ENCODE data around the gene C1QB. TPM values are rescaled to one million over a fixed set of nuclear protein-coding genes. Genes with fewer than 3 reads are reported as not detected.

The C1QB gene
- total RNA-seq, 2 experiments from 2014 or later, result not detected

DNA sequence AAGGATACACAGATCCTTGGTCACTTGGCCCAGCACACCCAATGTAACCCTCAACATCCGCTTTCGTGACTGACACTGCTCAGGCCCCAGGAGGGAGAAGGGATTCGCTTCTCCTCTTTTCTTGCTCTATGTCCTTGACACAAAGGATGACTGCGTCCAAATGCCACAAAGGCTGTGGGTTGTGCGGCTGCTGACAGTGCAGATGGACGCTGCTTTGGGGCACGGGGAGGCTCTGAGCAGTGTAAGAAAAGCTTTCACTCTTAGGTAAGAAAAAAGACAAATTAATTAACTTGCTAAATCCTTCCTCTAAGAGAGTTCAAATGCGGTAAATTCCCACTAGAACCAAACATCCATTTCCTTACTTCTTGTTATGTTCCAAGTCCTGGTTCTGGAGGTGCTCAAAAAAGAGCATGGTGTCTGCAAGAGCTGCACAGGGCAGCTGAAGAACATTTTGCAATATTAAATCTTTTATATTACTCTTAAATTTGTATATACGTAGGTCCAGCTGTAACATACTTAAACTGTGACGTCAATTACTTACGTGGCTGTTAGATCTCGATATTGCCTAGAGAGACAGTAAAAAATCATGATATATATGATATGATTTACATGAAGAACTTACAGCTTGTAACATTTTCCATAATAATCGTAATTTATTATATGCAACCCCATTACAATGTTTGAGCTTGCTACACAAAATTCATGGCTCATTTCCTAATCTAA lies 38.2 kb downstream of the C1QB start:
- H3K27ac ChIP-seq (ENCODE audit: low read depth in 1 of 2, low read length in 2 of 2), result no peak overlapping the region
- peaks cover 26% of the 10 kb centered on the region for H3K27me3 Mint-ChIP-seq
- H3K4me3 ChIP-seq (ENCODE audit: low read length), result no peak overlapping the region
- intact Hi-C loops (cut with DNase I, micrococcal nuclease), result no loop called here
- no peaks in the 10 kb centered on the region for H3K4me1 Mint-ChIP-seq (ENCODE audit: low read depth)
- no peak overlapping the region for H3K4me3 Mint-ChIP-seq
- no peaks in the 10 kb centered on the region for H3K36me3 Mint-ChIP-seq (ENCODE audit: low read depth)
- ChIA-PET CTCF (interaction anchor here (1.4 kb wide), 1 partner anchor 14 kb away, joined by 4 read pairs; no protein-coding TSS in a partner anchor), POLR2A (no interaction called here)
- no peaks in the 10 kb centered on the region for H3K9me3 Mint-ChIP-seq
- TF ChIP-seq, protein P1, sequence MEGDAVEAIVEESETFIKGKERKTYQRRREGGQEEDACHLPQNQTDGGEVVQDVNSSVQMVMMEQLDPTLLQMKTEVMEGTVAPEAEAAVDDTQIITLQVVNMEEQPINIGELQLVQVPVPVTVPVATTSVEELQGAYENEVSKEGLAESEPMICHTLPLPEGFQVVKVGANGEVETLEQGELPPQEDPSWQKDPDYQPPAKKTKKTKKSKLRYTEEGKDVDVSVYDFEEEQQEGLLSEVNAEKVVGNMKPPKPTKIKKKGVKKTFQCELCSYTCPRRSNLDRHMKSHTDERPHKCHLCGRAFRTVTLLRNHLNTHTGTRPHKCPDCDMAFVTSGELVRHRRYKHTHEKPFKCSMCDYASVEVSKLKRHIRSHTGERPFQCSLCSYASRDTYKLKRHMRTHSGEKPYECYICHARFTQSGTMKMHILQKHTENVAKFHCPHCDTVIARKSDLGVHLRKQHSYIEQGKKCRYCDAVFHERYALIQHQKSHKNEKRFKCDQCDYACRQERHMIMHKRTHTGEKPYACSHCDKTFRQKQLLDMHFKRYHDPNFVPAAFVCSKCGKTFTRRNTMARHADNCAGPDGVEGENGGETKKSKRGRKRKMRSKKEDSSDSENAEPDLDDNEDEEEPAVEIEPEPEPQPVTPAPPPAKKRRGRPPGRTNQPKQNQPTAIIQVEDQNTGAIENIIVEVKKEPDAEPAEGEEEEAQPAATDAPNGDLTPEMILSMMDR (IDR thresholded peaks at IDR 0.05), result no peak
- no peaks in the 10 kb centered on the region for H3K36me3 ChIP-seq (ENCODE audit: insufficient read depth, low read length)
- no peaks in the 10 kb centered on the region for H3K4me1 ChIP-seq (ENCODE audit: insufficient read depth, low read length)
- no peaks in the 10 kb centered on the region for H3K9me3 ChIP-seq (ENCODE audit: control insufficient read depth in 1 of 2, insufficient read depth in 1 of 2, low read length in 2 of 2)
- H3K27ac Mint-ChIP-seq, result no peak overlapping the region
- peaks cover 4% of the 10 kb centered on the region in 2 experiments for H3K27me3 ChIP-seq (ENCODE audit: control insufficient read depth in 1 of 2, insufficient read depth in 2 of 2, low read length in 2 of 2)
- ATAC-seq (ENCODE audit: poor library complexity), result no peak
- no peak for DNase-seq

DNA sequence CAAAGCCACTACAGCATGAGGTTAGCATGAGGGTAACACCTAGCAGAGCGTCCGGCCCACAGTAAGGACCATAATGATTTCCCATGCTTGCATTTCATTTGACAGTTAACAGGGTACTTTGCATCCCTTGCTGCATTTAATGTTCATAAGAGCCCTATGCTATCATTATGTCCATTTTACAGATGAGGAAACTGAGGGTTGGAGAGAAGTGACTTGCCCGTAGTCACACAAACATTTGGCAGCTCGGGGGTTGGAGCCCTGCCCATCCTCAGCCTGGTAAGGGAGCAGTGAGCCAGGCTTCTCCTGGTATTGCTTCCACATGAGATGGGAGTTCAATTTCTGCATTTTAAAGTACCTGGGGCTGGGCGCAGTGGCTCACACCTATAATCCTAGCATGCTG lies 41.1 kb downstream of the C1QB start:
- DNase-seq (no peak), ATAC-seq (ENCODE audit: poor library complexity) (no peak)
- no peaks in the 10 kb centered on the region for H3K4me1 Mint-ChIP-seq (ENCODE audit: low read depth)
- H3K36me3 Mint-ChIP-seq (ENCODE audit: low read depth), result no peaks in the 10 kb centered on the region
- H3K27me3 ChIP-seq (ENCODE audit: control insufficient read depth in 1 of 2, insufficient read depth in 2 of 2, low read length in 2 of 2), result peaks cover 0 to 4% of the 10 kb centered on the region in 2 experiments
- H3K9me3 ChIP-seq (ENCODE audit: control insufficient read depth in 1 of 2, insufficient read depth in 1 of 2, low read length in 2 of 2), result no peaks in the 10 kb centered on the region
- no peak overlapping the region for H3K27ac Mint-ChIP-seq
- TF ChIP-seq, protein P1 (IDR thresholded peaks at IDR 0.05), result no peak
- intact Hi-C loops (cut with DNase I, micrococcal nuclease), result no loop called here
- ChIA-PET POLR2A (no interaction called here), CTCF (no interaction called here)
- H3K27me3 Mint-ChIP-seq, result peaks cover 13% of the 10 kb centered on the region
- no peak overlapping the region for H3K4me3 Mint-ChIP-seq
- no peaks in the 10 kb centered on the region for H3K36me3 ChIP-seq (ENCODE audit: insufficient read depth, low read length)
- no peaks in the 10 kb centered on the region for H3K9me3 Mint-ChIP-seq
- no peaks in the 10 kb centered on the region for H3K4me1 ChIP-seq (ENCODE audit: insufficient read depth, low read length)
- no peak overlapping the region for H3K27ac ChIP-seq (ENCODE audit: low read depth in 1 of 2, low read length in 2 of 2)
- no peak overlapping the region for H3K4me3 ChIP-seq (ENCODE audit: low read length)

DNA sequence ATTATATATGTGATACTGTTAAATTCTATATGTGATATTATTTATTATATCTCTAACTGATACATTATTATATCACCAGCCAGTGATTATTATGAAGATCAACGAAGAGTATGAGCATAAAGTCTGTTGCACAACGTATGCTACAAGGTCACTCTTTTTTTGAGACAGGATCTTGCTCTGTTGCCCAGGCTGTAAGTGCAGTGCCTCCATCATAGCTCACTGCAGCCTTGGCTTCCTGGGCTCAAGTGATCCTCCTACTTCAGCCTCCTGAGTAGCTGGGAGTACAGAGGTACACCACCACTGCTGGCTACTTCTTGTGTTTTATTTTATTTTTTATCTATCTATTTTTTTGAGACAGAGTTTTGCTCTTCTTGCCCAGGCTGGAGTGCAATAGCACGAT lies 43.6 kb downstream of the C1QB start:
- no peaks in the 10 kb centered on the region for H3K4me1 Mint-ChIP-seq (ENCODE audit: low read depth)
- H3K9me3 Mint-ChIP-seq, result no peaks in the 10 kb centered on the region
- no peaks in the 10 kb centered on the region for H3K36me3 ChIP-seq (ENCODE audit: insufficient read depth, low read length)
- no peak overlapping the region for H3K27ac ChIP-seq (ENCODE audit: low read depth in 1 of 2, low read length in 2 of 2)
- peaks cover 14% of the 10 kb centered on the region for H3K27me3 Mint-ChIP-seq
- CTCF ChIA-PET, result no interaction called here
- H3K27ac Mint-ChIP-seq, result no peak overlapping the region
- no peaks in the 10 kb centered on the region for H3K27me3 ChIP-seq (ENCODE audit: control insufficient read depth in 1 of 2, insufficient read depth in 2 of 2, low read length in 2 of 2)
- TF ChIP-seq, protein P1 (IDR thresholded peaks at IDR 0.05), result no peak
- POLR2A ChIA-PET, result no interaction called here
- H3K4me1 ChIP-seq (ENCODE audit: insufficient read depth, low read length), result no peaks in the 10 kb centered on the region
- H3K36me3 Mint-ChIP-seq (ENCODE audit: low read depth), result no peaks in the 10 kb centered on the region
- no peak overlapping the region for H3K4me3 ChIP-seq (ENCODE audit: low read length)
- intact Hi-C loops (cut with DNase I, micrococcal nuclease), result no loop called here
- no peak for ATAC-seq (ENCODE audit: poor library complexity)
- no peak overlapping the region for H3K4me3 Mint-ChIP-seq
- no peaks in the 10 kb centered on the region for H3K9me3 ChIP-seq (ENCODE audit: control insufficient read depth in 1 of 2, insufficient read depth in 1 of 2, low read length in 2 of 2)
- no peak for DNase-seq
